HG02610 (cell line): Measurements from ENCODE around the gene CDKN2AIPNL.

Experiments used
- ATAC-seq: cut with Tn5 transposase; IDR thresholded peaks from one replicate; pipeline ENCODE4 v1.9.1; 2021; ENCODE audit warnings: mild to moderate bottlenecking, moderate library complexity; ENCODE audit not compliant: unreplicated experiment

CDKN2AIPNL gene, protein sequence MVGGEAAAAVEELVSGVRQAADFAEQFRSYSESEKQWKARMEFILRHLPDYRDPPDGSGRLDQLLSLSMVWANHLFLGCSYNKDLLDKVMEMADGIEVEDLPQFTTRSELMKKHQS

DNA sequence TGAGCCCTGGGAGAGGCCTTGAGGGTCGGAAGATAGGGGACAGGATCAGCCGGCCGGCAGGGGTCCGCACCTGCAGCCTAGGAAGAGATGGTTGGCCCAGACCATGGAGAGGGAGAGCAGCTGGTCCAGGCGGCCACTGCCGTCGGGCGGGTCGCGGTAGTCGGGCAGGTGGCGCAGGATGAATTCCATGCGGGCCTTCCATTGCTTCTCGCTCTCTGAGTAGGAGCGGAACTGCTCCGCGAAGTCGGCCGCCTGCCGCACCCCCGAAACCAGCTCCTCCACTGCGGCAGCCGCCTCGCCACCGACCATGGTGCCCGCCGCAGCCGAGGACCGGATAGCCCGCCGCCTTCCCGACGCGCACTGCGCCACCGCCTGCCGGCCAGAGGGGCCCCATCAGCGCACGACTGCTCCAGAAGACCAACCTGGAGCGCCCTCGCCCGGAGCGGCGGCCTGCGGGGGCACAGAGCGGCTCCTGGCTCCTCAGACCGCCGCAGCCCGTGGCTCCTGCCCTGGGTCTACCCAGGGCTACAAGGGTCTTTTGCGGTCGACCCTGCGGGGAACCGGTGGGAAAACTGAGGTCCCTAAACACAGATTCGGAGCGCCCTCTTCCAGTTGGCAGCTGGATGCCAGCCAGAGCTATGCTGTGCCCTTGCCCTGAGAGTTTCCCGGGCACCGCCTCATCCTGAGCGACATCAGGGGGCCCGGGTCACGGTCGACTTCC lies at the start of gene CDKN2AIPNL:
Gene CDKN2AIPNL (minus strand): TSS at position 336 of the 721 bp plus-strand sequence. CDS start 27 bp downstream, at position 309.
- peak; percentile 99 for ATAC-seq

DNA sequence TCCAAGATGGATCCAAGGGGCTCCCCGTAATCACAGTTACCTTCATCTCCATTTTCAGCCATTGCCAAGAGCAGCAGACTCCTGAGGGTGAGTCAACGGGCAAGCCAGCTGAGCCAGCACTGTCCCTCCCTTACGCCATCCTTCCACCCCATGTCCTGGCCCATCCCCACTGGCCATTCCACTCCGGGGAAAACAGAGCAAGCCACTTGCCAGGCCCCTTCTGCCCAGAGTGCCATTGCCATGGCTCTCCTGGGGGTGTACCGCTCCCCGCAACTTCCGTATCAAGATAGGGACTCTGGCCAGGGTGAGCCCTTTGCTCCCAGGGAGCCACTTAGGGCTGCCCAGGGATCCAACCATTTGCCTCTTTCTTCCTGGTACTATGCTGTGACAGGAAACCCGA lies 48.9 kb upstream of the CDKN2AIPNL start:
- no peak for ATAC-seq

DNA sequence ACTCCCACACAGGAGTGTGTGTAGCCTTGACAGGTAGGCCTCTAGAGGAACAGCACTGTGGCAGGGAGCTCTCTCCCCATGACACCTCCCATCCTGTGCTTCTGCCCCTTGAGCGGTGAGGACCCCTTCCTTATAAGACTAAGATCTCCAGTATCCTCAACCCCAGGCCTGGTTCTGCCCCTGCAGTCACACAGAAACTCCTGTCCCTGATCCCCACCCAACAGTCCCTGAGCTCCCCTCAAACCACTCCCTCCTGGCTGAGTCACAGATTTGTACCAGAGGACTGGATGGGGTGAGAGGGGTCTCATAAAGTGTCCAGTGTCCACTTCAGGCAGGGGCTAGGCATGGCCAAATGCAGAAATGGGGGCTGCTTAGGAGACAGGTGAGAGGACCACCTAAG lies 47.8 kb upstream of the CDKN2AIPNL start:
- ATAC-seq, result no peak

DNA sequence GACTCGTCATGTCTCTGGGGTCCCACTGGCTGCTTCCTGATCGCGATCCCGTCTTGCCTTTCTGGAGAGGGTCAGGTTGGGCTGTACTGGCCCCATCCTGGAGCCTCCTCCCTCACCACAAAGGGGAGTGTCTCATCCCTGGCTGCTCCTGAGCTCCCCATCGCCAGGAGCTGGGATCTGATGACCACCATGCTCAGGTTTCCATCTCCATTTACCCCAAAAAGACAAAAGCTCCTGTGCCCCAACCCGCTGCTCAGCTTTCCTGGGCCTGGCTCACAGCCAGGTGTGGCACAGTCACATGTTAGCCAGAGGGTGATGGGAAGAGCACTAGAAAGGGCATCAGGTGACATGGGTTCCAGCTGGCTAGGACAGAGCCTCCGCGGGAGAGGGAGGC lies 47.3 kb upstream of the CDKN2AIPNL start:
- ATAC-seq, result no peak

DNA sequence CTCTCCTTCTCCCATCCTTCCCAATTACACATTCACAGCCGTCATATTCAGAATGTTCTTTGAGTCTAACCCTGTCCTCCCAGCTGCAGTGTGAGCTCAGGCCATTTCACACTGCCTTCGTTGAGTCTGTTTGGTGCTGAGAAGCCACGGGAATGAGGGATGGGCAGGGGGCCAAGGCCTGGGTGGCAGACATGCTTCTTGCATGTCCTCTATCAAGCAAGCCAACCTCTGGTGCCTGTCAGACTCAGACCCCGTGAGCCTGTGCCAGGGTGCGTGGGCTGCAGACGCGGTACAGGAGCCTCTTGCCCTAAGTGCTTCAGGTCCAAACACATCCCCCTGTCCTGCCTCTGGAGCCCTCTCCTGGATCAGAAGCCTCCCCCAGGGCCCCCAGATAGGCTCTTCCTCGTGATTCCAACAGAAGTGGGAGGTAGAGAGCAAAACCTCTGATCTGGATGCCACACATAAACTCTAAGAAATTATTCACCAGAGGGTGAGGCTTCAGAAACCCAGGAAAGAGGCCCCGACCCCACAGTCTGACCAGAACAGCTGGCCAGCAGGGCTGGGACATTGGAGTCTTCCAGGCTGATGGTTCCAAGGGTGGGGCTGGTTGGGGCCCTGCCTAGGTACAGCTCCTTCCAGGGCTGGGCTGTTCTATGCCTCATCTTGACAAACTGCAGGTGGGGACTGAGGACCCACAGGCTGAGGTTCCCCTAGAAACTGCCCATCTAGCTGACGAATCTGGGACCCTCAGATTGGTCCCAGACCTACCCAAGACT lies 46.7 kb upstream of the CDKN2AIPNL start:
- no peak for ATAC-seq

DNA sequence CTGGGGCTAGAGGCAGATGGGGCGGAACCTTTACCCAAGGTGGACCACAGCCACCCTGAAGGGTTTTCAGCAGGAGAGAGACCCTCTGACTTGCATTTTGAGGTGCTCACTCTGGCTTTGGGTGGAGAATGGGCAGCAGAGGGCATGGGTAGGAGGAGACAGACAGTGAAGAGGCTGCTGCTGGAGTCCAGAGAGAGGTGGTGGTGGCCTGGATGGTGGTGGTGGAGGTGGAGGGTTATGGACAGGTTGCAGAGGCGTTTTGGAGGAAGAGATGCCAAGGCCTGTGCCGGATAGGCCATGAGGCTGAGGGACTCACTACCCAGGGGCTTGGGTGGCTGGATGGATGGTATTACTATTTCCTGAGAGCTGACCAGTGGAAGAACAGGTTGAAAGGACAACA lies 46.1 kb upstream of the CDKN2AIPNL start:
- no peak for ATAC-seq

DNA sequence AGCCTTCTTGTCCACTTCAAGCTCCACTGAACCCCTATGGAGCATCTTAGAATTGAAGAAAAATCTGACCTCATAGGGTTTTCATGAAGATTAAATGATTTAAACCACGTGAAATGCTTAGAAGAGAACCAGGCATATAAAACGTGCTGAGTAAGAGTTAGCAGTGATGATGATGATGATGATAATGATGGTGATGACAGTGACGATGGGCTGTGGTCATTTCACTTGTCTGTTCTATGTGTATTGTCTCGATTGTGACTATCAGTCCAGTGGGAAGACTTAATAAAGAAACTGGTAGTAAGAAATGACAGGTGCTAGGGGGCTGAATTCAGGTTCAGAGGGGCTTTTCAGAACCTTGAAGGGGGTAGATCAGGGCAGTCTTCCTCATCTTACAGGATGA lies 45.1 kb upstream of the CDKN2AIPNL start:
- no peak for ATAC-seq

DNA sequence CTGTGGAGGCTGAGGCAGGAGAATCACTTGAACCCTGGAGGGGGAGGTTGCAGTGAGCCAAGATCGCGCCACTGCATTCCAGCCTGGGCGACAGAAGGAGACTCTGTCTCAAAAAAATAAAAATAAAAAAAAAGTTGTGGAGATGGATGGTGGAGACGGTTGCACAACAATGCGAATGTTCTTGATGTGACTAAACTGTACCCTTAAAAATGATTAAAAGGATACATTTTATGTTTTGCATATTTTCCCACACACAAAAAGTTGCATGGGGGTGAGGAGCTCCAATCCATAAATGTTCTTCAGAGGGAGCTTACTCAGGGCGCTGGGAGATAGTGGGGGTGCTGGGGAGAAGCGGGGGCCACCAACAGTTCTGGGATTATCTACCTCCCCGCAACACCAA lies 43.8 kb upstream of the CDKN2AIPNL start:
- no peak for ATAC-seq

DNA sequence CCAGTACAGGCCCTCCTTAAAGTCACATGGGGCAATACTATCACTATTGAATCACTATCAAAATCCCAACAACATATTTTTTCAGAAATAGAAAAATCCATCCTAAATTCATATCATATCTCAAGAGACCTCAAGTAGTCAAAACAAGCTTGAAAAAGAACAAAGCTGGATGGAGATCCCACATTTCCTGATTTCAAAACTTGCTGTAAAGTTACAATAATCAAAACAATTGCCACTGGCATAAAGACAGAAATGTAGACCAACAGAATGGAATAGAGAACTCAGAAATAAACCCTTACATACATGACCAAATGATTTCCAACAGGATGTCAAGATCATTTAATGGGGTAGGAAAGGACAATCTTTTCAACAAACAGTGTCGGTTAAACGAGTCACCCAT lies 41.3 kb upstream of the CDKN2AIPNL start:
- ATAC-seq, result no peak

DNA sequence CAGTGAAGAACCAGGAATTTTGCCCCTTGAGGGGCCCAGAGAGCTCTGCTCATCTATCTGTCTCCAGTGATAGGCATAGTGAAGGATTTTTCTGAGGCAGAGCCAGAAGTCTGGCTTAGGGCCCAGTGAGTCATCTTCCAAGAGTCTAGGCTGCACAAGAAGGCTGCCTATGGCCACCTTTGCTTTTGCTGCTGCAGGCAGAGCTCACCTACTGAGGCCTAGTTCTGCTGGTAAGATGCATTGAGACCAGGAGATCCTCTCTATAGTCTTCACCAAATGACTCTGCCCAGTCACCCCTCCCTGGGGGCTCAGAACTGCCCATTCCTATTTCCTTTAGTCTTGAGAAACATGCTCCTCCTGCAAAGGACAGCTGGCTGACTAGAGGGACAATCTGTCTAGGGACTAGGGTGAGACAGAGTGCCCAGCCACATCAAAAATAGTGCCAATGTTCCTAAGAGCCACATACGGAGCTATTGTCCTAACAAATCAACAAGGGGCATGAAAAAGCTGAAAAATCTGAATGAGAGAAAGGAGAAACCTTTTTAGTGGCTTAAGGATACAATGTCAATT lies 40.3 kb upstream of the CDKN2AIPNL start:
- ATAC-seq, result no peak

DNA sequence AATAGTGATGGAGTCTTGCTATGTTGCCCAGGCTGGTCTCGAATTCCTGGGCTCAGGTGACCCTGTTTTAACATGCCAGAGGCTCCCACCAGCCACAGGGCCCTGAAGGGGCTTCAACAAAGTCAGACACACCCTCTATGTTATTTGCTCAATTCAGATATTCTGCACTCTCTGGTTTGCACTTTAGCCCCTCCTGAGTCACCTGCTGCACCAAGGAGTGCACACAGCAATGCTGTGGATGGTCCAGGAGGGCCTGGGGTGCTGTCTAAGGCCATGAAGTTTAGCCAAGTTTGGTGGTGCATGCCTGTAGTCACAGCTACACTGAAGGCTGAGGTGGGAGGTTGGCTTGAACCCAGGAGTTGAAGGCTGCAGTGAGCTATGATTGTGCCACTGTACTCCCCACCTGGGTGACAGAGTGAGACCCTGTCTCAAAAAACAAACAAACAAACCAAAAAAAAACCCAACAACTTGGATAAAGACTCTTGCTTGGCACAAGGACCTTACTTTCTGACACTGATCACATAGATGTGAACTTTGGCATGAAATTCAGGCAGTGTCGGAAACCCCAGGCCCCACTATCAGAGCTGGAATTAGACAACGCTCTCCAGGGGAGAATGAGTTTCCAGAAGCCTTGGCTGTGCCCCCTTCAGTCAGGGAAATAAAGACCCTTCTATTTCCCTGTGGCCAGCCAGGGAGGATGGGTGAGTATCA lies 39.7 kb upstream of the CDKN2AIPNL start:
- ATAC-seq, result no peak

DNA sequence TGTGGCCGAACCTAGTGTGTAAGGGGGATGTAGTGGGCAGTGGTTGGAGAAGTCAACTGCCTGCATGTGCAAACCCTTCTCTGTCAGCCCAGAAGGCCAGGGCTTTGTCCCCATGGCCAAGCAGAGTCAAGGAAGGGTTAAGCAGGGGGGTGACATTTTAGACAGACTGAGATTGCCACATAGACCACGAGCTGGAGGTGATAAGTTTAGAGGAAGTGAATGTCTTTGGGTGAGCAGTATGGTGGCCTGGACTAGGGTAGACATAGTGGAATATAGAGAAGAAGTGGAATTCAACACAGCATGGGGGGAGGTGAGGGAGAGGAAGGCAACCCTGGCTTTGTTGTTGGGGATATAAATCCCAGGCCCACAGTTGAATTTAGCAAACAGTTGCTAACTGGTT lies 38.7 kb upstream of the CDKN2AIPNL start:
- ATAC-seq, result no peak

DNA sequence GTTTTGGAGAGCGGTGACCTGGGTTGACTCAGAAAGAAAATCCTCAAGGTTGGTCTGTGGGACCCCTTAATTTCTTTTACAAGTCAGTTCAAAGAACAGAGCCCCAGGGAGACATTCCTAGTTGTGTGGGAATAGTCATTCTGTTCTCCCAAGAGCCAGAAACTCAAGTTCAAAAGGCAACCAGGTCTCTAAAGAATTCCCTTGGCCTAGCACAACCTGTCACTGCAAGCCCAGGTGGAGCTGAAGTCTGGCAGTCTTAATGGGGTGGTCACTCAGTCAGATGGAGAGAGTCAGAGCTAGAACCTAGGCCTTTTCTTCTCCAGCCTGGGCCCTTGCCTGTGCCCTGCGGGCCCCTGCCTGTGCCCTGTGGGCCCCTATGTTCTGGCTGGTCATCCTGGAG lies 37.5 kb upstream of the CDKN2AIPNL start:
- no peak for ATAC-seq

DNA sequence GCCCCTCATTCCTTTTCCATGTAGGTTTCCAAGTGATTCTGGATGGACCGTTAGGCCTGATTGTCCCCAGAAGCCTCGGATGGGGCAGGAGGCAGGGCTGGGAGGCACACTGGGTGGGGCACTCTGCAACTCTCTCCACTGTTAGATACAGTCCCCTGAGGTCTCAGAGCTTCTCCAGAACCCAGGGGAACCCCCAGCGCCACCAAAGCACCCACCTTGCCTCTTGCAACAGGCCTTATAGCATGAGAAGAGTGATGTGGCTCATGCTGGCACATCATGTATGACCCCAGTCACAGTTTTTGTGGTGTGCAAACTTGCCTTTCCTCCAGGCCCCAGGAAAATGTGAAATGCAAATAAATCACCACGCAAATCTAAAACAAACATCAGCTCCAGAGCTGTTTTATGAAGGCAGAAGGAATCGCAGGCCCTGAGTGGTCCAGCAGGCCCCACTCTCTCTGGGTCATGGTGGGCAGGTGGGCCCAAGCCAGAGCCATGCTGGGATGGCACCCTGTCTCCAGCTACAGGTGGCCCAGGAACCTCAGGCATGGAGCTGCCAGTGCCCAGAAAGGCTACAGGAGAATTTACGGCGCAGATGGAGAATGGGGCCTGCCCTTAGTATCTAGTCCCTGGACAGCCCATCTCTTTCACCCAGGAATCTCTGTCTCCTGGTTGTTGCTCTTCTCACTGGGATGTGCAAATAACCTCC lies 36.3 kb upstream of the CDKN2AIPNL start:
- ATAC-seq, result no peak

DNA sequence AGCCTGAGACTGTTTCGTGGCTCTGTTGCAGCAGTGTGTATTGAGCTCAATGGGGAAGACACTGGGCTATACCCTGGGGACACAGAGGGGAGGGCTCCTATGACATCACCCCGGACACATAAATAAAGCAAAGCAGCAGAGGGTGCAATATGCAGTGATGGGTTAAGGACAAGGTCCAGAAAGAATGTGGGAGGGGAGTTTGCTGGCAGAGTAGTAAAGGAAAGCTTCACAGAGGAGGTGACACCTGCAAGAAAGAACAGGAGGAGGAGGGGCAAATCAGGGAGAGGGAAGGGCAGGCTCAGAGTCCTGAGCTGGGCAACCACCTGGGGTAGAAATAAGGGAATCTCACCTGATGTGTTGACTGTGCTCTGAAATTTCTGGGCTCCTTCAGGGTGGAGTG lies 35.3 kb upstream of the CDKN2AIPNL start:
- peak; percentile 77 for ATAC-seq

DNA sequence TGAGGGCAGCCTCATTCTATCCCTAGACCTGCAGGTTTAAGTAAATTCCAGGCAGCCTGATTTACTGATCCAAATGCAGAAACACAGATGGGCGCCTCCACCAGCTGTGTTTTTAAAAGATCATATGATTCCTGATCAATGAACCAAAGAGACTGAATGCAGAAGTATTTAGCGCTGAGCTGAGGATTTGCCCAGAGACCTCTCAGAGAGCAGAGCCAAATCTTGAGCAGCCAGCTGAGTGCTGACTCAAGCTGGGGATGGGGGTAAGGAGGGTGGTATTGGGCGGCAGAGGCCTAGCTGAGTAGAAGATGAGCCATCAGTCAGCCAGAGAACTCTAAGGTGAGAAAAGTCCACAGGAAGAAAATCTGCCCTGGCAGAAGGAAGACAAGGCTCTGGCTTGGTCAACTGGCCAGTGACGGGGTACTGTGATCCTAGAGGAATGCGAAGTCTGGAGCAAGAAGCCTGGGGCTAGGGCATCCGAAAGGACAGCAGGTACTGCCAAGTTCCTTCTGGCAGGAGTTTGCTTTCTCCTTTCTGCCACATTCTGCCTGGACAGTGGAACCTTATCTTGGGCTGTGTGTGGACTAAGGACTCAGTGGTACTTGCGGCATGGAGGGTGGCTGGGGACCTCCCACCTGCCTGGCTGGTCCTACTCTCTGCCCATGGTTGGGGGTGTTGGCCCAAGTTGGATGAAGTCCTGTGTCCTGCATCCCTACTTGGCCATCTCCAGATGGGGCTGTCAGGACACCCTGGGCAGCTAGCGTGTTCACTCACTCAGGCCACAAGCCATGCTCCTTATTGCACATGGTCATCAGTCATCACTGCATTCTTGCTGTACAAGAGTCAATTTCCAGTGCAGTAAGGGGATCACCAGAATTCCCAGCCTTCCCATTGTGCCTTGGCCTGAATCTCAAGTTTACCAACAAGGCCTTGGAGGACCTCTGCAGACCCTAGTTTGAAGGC lies 34.5 kb upstream of the CDKN2AIPNL start:
- no peak for ATAC-seq

DNA sequence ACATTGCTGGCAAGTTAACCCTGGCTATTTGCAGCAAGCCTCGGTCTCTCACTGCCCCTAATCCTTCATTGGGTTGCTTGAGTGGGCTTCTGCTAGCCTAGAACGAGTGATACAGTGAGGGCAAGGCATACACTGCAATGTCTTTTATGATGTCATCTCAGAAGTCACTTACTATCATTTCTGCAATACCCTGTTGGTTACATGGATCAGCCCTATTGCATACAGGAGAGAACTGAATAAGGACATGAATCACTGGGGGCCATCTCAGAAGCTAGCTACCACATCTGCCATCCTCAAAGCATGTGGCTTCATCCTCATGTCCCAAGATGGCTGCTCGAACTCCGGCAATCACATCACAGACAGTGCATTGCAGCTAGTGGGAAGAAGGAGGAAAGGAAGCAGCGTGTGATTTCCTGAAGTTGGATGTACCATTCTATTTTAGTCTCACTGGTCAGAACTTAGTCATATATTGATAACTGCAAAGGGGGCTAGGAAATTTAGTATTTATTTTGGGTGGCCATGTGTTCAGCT lies 33.3 kb upstream of the CDKN2AIPNL start:
- ATAC-seq, result no peak

DNA sequence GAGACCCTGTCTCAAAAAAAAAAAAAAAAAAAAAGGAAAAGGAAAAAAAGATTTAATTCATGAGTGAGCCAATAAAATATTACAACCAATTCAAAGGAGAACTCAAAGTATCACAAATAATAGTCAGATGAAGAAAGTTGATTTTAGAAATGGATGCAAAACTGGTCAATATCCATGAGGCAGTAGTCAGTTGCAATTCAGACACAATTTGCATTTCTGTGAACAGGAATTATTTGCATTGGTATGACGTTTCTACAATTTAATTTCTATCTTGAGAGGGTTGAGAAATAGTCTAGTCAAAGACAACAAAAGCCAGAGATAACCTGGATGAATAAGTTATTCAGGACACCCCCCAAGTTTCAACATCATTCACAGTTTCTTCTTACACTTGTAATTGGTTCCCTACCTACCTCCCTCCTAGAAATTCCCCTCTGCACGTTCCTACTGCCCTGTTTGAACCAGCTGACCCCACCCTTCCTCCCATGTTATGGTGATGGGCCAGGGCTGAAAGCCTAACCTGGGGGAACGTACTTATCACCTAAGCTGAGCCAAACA lies 28.6 kb upstream of the CDKN2AIPNL start:
- ATAC-seq, result no peak

DNA sequence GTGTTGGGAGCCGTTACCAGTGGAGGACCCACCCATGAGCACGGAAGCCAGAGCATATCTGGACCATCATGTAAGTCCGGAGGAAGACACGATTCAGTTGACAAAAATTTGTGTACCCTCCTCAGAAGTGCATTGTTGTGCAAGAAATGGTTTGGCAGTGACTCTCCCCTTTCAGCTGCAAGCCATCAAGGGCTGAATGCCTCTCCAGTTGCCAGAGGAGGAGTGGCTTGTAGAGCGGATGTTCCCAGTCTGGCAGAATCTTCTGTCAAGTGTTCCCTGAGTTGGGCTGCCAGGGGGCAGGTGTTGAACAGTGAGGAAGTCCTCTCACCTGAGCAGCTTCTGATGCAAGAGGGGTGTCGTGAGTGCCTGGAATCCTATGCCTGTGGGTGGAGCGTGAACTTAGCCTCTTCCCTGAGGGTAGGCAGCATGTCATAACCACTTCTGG lies 27.6 kb upstream of the CDKN2AIPNL start:
- ATAC-seq, result no peak
